CD4-positive, alpha-beta T cell treated with Interferon alpha-2 for 1 hour (primary cell): ENCODE measurements around the gene ERRFI1.
"Not testable (repeated sequence)": the region's sequence is repeated elsewhere in the genome, so short reads cannot be mapped to it uniquely, and the experiment has no call there.

Source experiments
- DNase-seq, 2 donors: peaks; one replicate each; pipeline ENCODE4 v3.0.0-alpha.2; 2020 to 2022

The ERRFI1 gene

GRCh38 chr1:7963841-7964240, 62.3 kb downstream of the ERRFI1 start:
- not testable (repeated sequence) for DNase-seq

- DNase-seq = not testable (repeated sequence)
These were observed 62.8 kb downstream of the ERRFI1 start for GRCh38 chr1:7963378-7963730.

- DNase-seq = no peak
These were observed 63.3 kb downstream of the ERRFI1 start for GRCh38 chr1:7962636-7963377.

GRCh38 chr1:7962014-7962335, 64.1 kb downstream of the ERRFI1 start:
- DNase-seq = peak; percentile 42 to 73
